ENCODE results near the gene OR5M11.
"Not testable (repeated sequence)": the region's sequence is repeated elsewhere in the genome, so short reads cannot be mapped to it uniquely, and the experiment has no call there.

Gene OR5M11

DNA sequence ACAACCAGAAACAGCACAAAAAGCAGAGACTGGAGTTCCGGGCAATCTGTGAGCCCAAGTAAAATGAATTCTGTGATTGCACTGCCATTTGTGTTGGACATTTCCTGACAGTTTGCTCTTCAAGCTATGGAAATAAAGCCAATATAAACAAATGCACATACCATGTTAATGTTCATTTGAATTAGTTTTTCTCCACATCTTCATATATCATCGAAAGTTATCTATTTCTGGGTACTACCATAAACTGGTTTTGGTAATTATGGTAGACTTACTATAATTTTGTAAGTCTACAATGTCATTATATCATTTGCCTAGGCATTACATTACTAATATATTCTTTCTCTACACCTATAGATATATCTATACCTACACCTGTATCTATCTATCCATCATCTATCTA is at the start of gene OR5M11:
OR5M11 (minus strand) TSS at position 101 of the 400 bp plus-strand sequence; CDS start at position 101, 0 bp downstream.
- DNase-seq = no peak

DNA sequence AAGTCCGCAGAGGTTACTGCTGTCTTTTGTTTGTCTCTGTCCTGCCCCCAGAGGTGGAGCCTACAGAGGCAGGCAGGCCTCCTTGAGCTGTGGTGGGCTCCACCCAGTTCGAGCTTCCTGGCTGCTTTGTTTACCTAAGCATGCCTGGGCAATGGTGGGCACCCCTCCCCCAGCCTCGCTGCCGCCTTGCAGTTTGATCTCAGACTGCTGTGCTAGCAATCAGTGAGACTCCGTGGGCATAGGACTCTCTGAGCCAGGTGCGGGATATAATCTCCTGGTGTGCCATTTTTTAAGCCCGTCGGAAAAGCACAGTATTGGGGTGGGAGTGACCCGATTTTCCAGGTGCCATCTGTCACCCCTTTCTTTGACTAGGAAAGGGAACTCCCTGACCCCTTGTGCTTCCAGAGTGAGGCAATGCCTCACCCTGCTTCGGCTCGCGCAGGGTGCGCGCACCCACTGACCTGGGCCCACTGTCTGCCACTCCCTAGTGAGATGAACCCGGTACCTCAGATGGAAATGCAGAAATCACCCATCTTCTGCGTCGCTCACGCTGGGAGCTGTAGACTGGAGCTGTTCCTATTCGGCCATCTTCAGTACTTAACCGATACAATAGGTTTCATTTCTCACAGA is 49.1 kb upstream of the OR5M11 start:
- DNase-seq = not testable (repeated sequence)

DNA sequence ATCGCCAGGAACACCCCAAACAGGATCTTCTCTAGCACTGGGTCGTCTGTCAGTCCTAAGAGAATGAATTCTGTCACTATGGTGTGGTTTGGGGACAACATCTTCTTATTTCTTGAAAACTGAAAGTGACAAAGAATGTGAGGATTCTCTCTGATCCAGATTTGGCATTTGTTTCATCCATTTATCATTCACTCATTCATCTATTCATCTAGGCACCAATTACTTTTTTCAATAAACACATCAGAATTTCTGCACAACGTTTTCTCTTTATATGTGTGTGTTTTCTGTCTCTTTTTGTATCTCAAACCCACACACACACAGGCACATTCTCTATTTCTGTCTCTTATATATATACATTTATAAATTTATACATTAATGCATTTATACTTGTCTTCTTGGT is 34.6 kb upstream of the OR5M11 start, which contains the start of gene OR5M10:
OR5M10 (minus strand) TSS at position 101 of the 400 bp plus-strand sequence; CDS start at position 101, 0 bp downstream.
- no peak for DNase-seq

- DNase-seq = no peak
Observed at GRCh38 chr11:56558574-56558973, 15.5 kb upstream of the OR5M11 start.

DNA sequence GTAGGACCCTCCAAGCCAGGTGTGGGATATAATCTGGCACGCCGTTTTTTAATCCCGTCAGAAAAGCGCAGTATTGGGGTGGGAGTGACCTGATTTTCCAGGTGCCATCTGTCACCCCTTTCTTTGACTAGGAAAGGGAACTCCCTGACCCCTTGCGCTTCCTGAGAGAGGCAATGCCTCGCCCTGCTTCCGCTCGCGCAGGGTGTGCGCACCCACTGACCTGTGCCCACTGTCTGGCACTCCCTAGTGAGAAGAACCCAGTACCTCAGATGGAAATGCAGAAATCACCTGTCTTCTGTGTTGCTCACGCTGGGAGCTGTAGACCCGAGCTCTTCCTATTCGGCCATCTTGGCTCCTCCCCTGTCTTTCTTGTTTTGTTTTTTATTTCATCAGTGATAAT is 11.6 kb upstream of the OR5M11 start:
- DNase-seq = not testable (repeated sequence)

- DNase-seq = no peak
Observed at GRCh38 chr11:56545531-56545930, 2.5 kb upstream of the OR5M11 start.

DNA sequence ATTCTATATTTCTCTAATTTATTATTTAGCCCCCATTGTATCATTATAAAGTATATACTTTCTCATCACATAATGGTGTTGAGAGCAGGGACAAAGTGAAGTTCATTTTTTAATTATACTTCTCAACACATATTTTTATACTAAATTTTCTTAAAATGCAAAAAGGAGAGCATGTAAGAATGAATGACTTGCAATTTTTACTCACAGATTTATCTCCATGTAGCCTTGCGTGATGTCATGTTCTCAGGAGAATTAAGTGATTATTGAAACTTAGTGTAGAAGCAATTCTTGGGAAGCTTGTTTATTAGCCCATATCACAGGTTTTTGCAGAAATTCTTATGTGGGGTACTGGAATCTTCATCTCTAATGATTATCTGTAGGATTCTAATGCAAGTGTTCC is 682 bp upstream of the OR5M11 start:
- no peak for DNase-seq

DNA sequence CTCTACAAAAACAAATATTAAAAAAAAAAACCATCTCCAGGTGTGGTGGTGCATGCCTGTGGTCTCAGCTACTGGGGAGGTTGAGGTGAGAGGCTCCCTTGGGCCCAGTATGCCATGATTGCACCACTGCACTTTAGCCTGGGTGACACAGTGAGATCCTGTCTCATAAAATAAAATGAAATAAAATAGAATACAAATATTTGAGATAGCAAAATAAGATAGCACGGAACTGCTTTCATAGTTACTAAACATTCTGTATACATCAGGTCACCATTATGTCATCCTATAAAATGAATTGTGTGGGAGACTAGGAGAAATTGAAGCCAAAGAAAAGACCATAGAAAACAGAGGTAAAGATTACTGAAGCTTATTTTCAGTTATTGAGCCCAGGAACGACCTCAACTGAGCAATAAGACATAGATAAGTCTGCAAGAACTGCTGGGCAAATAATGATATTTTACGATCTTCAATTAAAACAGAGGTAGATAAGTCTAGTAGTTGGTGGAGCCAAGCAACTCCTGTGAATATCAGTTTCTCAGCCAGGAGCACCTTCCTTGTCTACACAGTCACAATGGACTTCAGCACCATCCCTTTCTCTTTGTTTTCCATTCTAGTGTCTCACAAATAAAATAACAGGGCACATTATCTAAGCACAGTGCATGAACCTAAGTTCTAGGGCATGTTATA is 9.9 kb downstream of the OR5M11 start:
- no peak for DNase-seq

DNA sequence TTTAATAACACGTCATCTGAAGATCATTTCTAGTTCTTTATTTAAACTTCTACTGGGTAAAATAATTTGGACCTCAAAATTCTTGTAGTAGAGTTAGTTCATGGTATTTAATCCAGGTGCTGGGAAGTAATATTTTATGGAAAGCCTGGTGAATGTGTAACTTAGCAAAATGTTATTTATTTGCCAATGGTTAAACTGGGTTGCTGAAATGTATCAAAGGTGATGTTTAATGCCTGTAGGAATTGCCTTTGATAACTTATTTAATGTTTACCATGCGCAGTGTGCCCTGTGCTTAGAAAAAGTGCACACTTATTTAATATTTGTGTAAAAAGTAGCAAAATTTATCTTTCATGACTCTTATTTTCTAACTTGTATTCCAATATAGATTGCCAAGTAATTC is 11.2 kb downstream of the OR5M11 start:
- DNase-seq = no peak

DNA sequence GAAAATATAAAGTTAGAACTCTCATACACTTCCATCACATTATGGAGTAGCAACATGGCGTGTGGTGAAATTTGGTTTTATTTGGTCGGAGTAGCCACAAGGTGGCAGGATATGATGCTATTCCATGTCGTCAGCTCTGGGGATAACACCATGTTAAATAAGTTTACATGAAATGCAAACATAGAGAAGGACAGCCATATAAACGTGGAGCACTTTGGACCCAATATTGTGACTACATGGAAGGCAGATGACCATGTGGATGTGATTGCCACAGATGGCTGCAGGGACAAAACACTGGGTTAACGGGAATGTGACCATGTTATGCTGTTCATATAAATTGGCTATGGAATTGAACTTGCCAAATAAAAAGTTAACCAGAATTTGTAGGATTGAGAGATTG is 21.0 kb downstream of the OR5M11 start:
- no peak for DNase-seq

DNA sequence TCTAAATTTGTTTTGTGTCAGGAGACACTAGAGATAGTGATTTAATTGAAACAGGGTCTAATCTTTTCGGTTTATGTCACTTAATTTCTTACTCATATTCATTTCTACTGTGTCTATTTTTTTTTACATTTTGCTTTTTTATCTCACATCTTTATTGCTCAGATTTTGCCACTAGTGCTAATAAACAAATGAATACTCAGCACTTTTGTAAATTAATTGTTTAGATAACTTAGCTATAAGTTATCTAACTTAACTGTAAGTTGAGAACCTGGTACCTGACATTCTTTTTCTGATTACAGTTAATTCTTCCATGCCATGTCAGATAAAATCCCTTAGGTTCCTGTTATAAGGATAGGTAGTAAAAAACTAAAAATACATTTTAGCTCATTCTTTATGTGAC is 29.8 kb downstream of the OR5M11 start:
- DNase-seq = no peak

DNA sequence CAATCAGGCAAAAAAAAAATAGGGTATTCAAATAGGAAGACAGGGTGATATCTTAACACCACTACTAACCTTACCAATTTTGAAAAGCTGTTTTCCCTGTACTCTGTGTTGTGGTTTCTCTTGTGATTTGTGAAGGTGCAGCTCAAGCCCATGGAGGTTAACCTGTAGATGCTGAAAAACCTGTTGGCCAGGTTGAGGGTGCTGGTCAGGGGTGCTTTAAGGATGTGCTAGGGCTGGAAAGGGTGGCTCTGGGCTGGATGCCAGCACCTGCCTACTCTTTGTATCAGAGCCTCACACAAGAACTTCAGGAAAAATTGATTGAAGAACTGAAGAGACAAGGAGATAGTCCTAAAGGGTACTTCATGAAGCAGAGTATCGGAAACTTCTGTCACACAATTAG is 33.6 kb downstream of the OR5M11 start:
- no peak for DNase-seq

DNA sequence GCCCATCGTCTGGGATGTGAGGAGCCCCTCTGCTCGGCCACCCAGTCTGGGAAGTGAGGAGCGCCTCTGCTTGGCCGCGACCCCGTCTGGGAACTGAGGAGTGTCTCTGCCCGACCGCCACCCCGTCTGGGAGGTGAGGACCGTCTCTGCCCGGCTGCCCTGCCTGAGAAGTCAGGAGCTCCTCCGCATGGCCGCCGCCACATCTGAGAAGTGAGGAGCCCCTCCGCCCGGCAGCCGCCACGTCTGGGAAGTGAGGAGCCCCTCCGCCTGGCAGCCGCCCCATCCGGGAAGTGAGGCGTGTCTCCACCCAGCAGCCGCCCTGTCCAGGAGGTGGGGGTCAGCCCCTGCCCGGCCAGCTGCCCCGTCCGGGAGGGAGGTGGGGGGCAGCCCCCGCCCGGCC is 46.0 kb downstream of the OR5M11 start:
- no peak for DNase-seq

DNA sequence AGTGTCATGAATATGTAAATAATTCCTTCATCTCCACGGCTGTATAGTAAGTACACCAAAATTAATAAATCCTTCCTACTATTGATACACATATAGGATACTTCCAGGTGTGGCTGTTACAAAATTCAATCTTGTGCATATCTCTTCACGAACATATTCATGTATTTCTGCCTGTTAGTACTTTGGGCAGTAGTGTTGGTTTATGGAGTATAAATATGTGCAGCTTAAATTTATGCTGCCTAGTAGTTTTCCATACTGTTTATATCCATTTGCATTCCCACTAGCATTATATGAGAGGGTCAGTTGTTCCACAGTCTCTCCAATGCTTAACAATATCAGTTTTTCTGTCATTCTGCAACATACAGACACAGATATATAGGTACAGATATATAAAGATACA is 47.9 kb downstream of the OR5M11 start:
- DNase-seq = no peak

All from KG1 (cell line).